ENCODE results near the gene PEX26.

- TF ChIP-seq POLR2A (IDR thresholded peaks at IDR 0.05): no peak
- no peak for TF ChIP-seq CTCF (IDR thresholded peaks at IDR 0.05)
Measured at GRCh38 chr22:18091478-18091877, 13.7 kb downstream of the PEX26 start.
